Measurements from ENCODE around the gene CHSY3. TPM values are rescaled to one million over a fixed set of nuclear protein-coding genes. Genes with fewer than 3 reads are reported as not detected.
A peak's percentile ranks its signal among the peaks of the same experiment; 100 is the strongest.

Gene CHSY3
- polyA plus RNA-seq (2013): 1.4 and 1.5 TPM in 2 replicates

DNA sequence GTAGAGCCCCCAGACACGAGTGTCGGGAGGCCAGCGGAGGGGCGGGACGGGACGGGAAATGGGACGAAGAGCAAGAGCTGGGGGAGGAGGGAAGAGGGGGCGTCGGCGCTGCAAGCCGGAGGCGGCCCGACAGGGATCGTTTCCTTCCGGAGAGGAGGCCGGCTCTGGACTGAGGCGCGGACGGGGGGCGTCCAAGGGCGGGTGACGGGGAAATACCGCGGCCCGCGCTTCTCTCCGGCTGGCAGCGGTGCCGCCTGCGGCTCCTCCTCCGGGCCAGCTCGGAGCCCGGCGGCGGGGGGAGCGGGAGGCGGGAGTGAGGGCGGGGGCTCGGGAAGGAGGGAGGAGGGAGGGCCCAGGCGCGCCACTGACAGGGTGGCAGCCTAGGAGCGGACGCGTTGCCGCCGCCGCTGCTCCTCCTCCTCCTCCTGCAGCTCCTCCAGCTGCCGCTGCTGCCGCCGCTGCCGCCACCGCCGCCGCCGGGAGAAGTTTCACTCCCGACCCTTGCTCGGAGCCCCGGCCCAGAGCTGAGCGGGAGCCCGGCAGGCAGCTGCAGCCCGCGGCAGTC is at the start of gene CHSY3:
Gene CHSY3 (plus strand): TSS at position 364 of the 565 bp plus-strand sequence.
- peaks cover 14% of the 10 kb centered on the region for H3K27me3 ChIP-seq (ENCODE audit: insufficient read depth, low read length)
- no peaks in the 10 kb centered on the region for H3K9me3 ChIP-seq (ENCODE audit: insufficient read depth, low read depth, low read length)
- H3K4me1 ChIP-seq (ENCODE audit: control insufficient read depth in 1 of 2, insufficient read depth in 2 of 2, low read length in 2 of 2): peaks cover 11 to 12% of the 10 kb centered on the region in 2 experiments
- peak; percentile 70 to 75 for DNase-seq
- H3K18ac ChIP-seq (ENCODE audit: low read length): peak within 1 kb of the TSS; percentile 12
- no peak within 1 kb of the TSS for H2BK5ac ChIP-seq (ENCODE audit: low read depth, low read length, poor library complexity)
- peak within 1 kb of the TSS; percentile 100 for H3K4me2 ChIP-seq (ENCODE audit: low read length)
- H2BK120ac ChIP-seq (ENCODE audit: insufficient read depth, low read length, poor library complexity): peak within 1 kb of the TSS; percentile 39
- peak within 1 kb of the TSS; percentile 65 for H3K14ac ChIP-seq (ENCODE audit: low read length)
- peak within 1 kb of the TSS; percentile 92 for H2AFZ ChIP-seq (ENCODE audit: insufficient read depth, low read length, poor library complexity)
- no peaks in the 10 kb centered on the region for H3K36me3 ChIP-seq (ENCODE audit: control insufficient read depth in 1 of 2, insufficient read depth in 2 of 2, low read length in 2 of 2)
- H3K9ac ChIP-seq (ENCODE audit: low read length): peak within 1 kb of the TSS; percentile 87
- H3K79me1 ChIP-seq (ENCODE audit: low read length): peaks cover 14% of the 10 kb centered on the region
- H3K4me3 ChIP-seq (ENCODE audit: low read depth, low read length): peak within 1 kb of the TSS; percentile 91
- peak within 1 kb of the TSS; percentile 86 for H4K8ac ChIP-seq (ENCODE audit: low read depth, low read length)
- WGBS (ENCODE audit: extremely low coverage, insufficient coverage, insufficient read length): no CpG with 5 or more reads among the region's 62 CpGs
- peaks cover 4% of the 10 kb centered on the region for H3K79me2 ChIP-seq (ENCODE audit: control insufficient read depth, insufficient read depth, low read length, poor library complexity)
- peak within 1 kb of the TSS; percentile 43 for H3K27ac ChIP-seq (ENCODE audit: low read depth, low read length)
- peak within 1 kb of the TSS; percentile 14 for H3K4ac ChIP-seq (ENCODE audit: low read depth, low read length)
- H2BK12ac ChIP-seq (ENCODE audit: low read length): peak within 1 kb of the TSS; percentile 8
- H4K91ac ChIP-seq (ENCODE audit: low read depth, low read length): peak within 1 kb of the TSS; percentile 48
- no peak within 1 kb of the TSS for H3K23ac ChIP-seq (ENCODE audit: low read length)
- H2AK5ac ChIP-seq (ENCODE audit: low read length): no peak within 1 kb of the TSS
- H4K12ac ChIP-seq (ENCODE audit: low read depth, low read length): peak within 1 kb of the TSS; percentile 23

DNA sequence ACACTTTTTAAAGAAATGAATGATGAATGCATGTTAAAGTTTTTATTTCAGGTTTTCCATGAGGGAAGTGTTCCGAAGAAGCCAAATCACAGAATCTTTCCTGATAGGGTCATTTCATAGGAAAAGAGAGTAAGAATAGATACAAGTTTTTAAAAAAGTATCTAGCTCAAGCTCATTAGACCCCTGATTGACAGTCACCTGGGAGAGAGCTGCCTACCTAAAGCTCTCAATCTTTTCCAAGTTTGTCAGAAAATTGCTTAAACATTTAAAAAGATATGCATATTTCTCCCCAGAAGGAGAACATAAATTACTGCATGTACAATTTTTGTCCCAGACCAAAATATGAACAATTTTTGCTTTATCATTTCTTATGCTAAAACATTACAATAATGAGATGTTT is 47.9 kb upstream of the CHSY3 start:
- Histone ChIP-seq H3K27me3 (ENCODE audit: insufficient read depth, low read length) (no peaks in the 10 kb centered on the region), H2BK12ac (ENCODE audit: low read length) (no peak overlapping the region), H3K23ac (ENCODE audit: low read length) (no peak overlapping the region), H2BK120ac (ENCODE audit: insufficient read depth, low read length, poor library complexity) (no peak overlapping the region), H3K4ac (ENCODE audit: low read depth, low read length) (no peak overlapping the region), H3K79me2 (ENCODE audit: control insufficient read depth, insufficient read depth, low read length, poor library complexity) (no peaks in the 10 kb centered on the region), H3K9ac (ENCODE audit: low read length) (no peak overlapping the region), H4K8ac (ENCODE audit: low read depth, low read length) (no peak overlapping the region), H3K9me3 (ENCODE audit: insufficient read depth, low read depth, low read length) (no peaks in the 10 kb centered on the region), H3K4me3 (ENCODE audit: low read depth, low read length) (no peak overlapping the region), H3K4me1 (ENCODE audit: control insufficient read depth in 1 of 2, insufficient read depth in 2 of 2, low read length in 2 of 2) (no peaks in the 10 kb centered on the region), H2AK5ac (ENCODE audit: low read length) (no peak overlapping the region), H3K36me3 (ENCODE audit: control insufficient read depth in 1 of 2, insufficient read depth in 2 of 2, low read length in 2 of 2) (no peaks in the 10 kb centered on the region), H3K27ac (ENCODE audit: low read depth, low read length) (no peak overlapping the region), H4K12ac (ENCODE audit: low read depth, low read length) (no peak overlapping the region), H4K91ac (ENCODE audit: low read depth, low read length) (no peak overlapping the region), H3K18ac (ENCODE audit: low read length) (no peak overlapping the region), H2AFZ (ENCODE audit: insufficient read depth, low read length, poor library complexity) (no peak overlapping the region), H2BK5ac (ENCODE audit: low read depth, low read length, poor library complexity) (no peak overlapping the region), H3K14ac (ENCODE audit: low read length) (no peak overlapping the region), H3K79me1 (ENCODE audit: low read length) (no peaks in the 10 kb centered on the region), H3K4me2 (ENCODE audit: low read length) (no peak overlapping the region)
- DNase-seq: no peak
- no CpG with 5 or more reads among the region's 1 CpG for WGBS (ENCODE audit: extremely low coverage, insufficient coverage, insufficient read length)

DNA sequence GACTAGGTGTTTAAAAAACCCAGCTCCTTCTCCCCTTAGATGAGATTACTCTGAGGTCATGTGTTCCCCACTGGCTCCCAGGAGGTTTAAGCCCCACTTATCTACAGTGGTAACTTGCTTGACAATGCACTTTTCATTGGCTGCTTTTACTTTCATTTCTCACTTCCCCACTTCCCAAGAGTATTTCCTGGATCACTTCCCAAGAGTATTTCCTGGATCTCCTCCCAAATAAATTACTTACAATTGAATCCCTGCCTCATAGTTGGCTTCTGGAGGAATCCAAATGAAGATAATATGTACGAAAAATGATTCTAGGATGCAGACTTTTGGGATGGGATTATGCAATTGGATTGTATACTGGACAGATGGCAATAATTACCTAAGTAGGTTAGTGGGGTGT is 47.1 kb upstream of the CHSY3 start:
- Histone ChIP-seq H3K9me3 (ENCODE audit: insufficient read depth, low read depth, low read length) (no peaks in the 10 kb centered on the region), H3K27me3 (ENCODE audit: insufficient read depth, low read length) (no peaks in the 10 kb centered on the region), H3K79me1 (ENCODE audit: low read length) (no peaks in the 10 kb centered on the region), H3K4me3 (ENCODE audit: low read depth, low read length) (no peak overlapping the region), H3K4me2 (ENCODE audit: low read length) (no peak overlapping the region), H4K91ac (ENCODE audit: low read depth, low read length) (no peak overlapping the region), H4K12ac (ENCODE audit: low read depth, low read length) (no peak overlapping the region), H3K18ac (ENCODE audit: low read length) (no peak overlapping the region), H3K9ac (ENCODE audit: low read length) (no peak overlapping the region), H3K79me2 (ENCODE audit: control insufficient read depth, insufficient read depth, low read length, poor library complexity) (no peaks in the 10 kb centered on the region), H3K36me3 (ENCODE audit: control insufficient read depth in 1 of 2, insufficient read depth in 2 of 2, low read length in 2 of 2) (no peaks in the 10 kb centered on the region), H2BK120ac (ENCODE audit: insufficient read depth, low read length, poor library complexity) (no peak overlapping the region), H3K27ac (ENCODE audit: low read depth, low read length) (no peak overlapping the region), H3K14ac (ENCODE audit: low read length) (no peak overlapping the region), H3K4ac (ENCODE audit: low read depth, low read length) (no peak overlapping the region), H4K8ac (ENCODE audit: low read depth, low read length) (no peak overlapping the region), H2AFZ (ENCODE audit: insufficient read depth, low read length, poor library complexity) (no peak overlapping the region), H2AK5ac (ENCODE audit: low read length) (no peak overlapping the region), H2BK5ac (ENCODE audit: low read depth, low read length, poor library complexity) (no peak overlapping the region), H2BK12ac (ENCODE audit: low read length) (no peak overlapping the region), H3K4me1 (ENCODE audit: control insufficient read depth in 1 of 2, insufficient read depth in 2 of 2, low read length in 2 of 2) (no peaks in the 10 kb centered on the region), H3K23ac (ENCODE audit: low read length) (no peak overlapping the region)
- no peak for DNase-seq
- no CpG with 5 or more reads among the region's 1 CpG for WGBS (ENCODE audit: extremely low coverage, insufficient coverage, insufficient read length)

DNA sequence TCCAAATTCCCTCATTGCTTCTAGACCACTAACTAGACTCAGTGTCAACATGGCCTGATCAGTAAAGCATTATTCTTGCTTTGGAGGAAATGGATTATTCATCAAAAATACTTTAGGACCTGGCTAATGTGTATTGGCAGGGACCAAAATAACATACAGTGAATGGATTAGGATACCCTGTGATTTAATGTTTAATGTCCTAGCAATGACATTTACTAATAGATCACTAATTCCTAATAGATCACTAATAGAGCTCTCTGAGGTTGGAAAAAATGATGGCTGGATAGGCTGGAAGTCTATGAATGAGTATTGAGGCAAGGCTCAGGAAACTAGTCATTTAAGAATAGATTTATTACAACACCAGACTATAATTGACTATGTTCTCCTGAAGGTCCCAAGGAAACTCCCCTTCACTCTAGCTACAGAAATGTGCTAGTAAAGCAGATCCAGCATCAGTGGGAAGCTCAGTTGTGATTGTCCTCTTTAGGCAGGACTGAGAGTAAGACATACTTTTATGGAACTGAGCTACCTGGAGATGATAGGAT is 46.1 kb upstream of the CHSY3 start:
- Histone ChIP-seq H3K4me3 (ENCODE audit: low read depth, low read length) (no peak overlapping the region), H2BK5ac (ENCODE audit: low read depth, low read length, poor library complexity) (no peak overlapping the region), H3K14ac (ENCODE audit: low read length) (no peak overlapping the region), H2AK5ac (ENCODE audit: low read length) (no peak overlapping the region), H4K91ac (ENCODE audit: low read depth, low read length) (no peak overlapping the region), H2BK120ac (ENCODE audit: insufficient read depth, low read length, poor library complexity) (no peak overlapping the region), H3K18ac (ENCODE audit: low read length) (no peak overlapping the region), H3K9me3 (ENCODE audit: insufficient read depth, low read depth, low read length) (no peaks in the 10 kb centered on the region), H3K4me1 (ENCODE audit: control insufficient read depth in 1 of 2, insufficient read depth in 2 of 2, low read length in 2 of 2) (no peaks in the 10 kb centered on the region), H4K12ac (ENCODE audit: low read depth, low read length) (no peak overlapping the region), H3K79me2 (ENCODE audit: control insufficient read depth, insufficient read depth, low read length, poor library complexity) (no peaks in the 10 kb centered on the region), H3K36me3 (ENCODE audit: control insufficient read depth in 1 of 2, insufficient read depth in 2 of 2, low read length in 2 of 2) (no peaks in the 10 kb centered on the region), H3K9ac (ENCODE audit: low read length) (no peak overlapping the region), H3K79me1 (ENCODE audit: low read length) (no peaks in the 10 kb centered on the region), H3K23ac (ENCODE audit: low read length) (no peak overlapping the region), H3K27ac (ENCODE audit: low read depth, low read length) (no peak overlapping the region), H2AFZ (ENCODE audit: insufficient read depth, low read length, poor library complexity) (no peak overlapping the region), H3K4me2 (ENCODE audit: low read length) (no peak overlapping the region), H2BK12ac (ENCODE audit: low read length) (no peak overlapping the region), H3K27me3 (ENCODE audit: insufficient read depth, low read length) (no peaks in the 10 kb centered on the region), H4K8ac (ENCODE audit: low read depth, low read length) (no peak overlapping the region), H3K4ac (ENCODE audit: low read depth, low read length) (no peak overlapping the region)
- no peak for DNase-seq
